CD14-positive monocyte (primary cell): ENCODE measurements around the gene TMEM140. TPM values are rescaled to one million over a fixed set of nuclear protein-coding genes. Genes with fewer than 3 reads are reported as not detected.
"Not testable (repeated sequence)": the region's sequence is repeated elsewhere in the genome, so short reads cannot be mapped to it uniquely, and the experiment has no call there.

Source experiments
- DNase-seq, 3 donors: peaks; one replicate each; pipeline ENCODE4 v3.0.0-alpha.2; 2011 to 2022
- H2AFZ ChIP-seq: 2 replicates; pipeline ENCODE4 v1.6.0; 2012; ENCODE audit warnings: mild to moderate bottlenecking, low read depth, low read length, inconsistent platforms; ENCODE audit not compliant: insufficient read depth, poor library complexity, severe bottlenecking
- H3K27ac ChIP-seq, 2 donors: 1 replicate in 1 of 2; 2 replicates in 1 of 2; pipeline ENCODE4 v1.5.1; 2012 to 2013; ENCODE audit warnings: low read length in 2 of 2, control low read depth in 1 of 2, inconsistent platforms in 1 of 2, low read depth in 1 of 2, mild to moderate bottlenecking in 1 of 2
- H3K27me3 ChIP-seq, 2 donors: one replicate each; pipeline versions ENCODE4 v1.6.0 to v1.6.1; 2011 to 2013; ENCODE audit warnings: low read length in 2 of 2; ENCODE audit not compliant: control insufficient read depth in 2 of 2, insufficient read depth in 2 of 2
- H3K36me3 ChIP-seq, 2 donors: replicated peaks in 1 of 2; 1 replicate in 1 of 2; 2 replicates in 1 of 2; pipeline versions ENCODE4 v1.5.1 to v1.6.1; 2012 to 2013; ENCODE audit warnings: low read length in 2 of 2, control low read depth in 1 of 2, inconsistent platforms in 1 of 2, mild to moderate bottlenecking in 1 of 2; ENCODE audit not compliant: insufficient read depth in 2 of 2, control insufficient read depth in 1 of 2
- H3K4me1 ChIP-seq, 2 donors: 1 replicate in 1 of 2; 2 replicates in 1 of 2; pipeline versions ENCODE4 v1.5.1 to v1.6.1; 2012 to 2013; ENCODE audit warnings: low read length in 2 of 2, control low read depth in 1 of 2, inconsistent platforms in 1 of 2, mild to moderate bottlenecking in 1 of 2, moderate library complexity in 1 of 2; ENCODE audit not compliant: insufficient read depth in 2 of 2, control insufficient read depth in 1 of 2
- H3K4me2 ChIP-seq: replicated peaks from 2 replicates; pipeline ENCODE3; 2012; ENCODE audit warnings: low read length, moderate library complexity, mild to moderate bottlenecking; ENCODE audit not compliant: poor library complexity, severe bottlenecking; ENCODE audit errors: extremely low read depth
- H3K4me3 ChIP-seq, 3 experiments: fragments of 200-600 bp in 1 of 3; sonication (generic) in 1 of 3; replicated peaks in 1 of 3; 1 replicate in 2 of 3; 2 replicates in 1 of 3; pipeline ENCODE4 v1.5.1; 2011 to 2013; ENCODE audit warnings: low read length in 3 of 3, mild to moderate bottlenecking in 3 of 3, control low read depth in 2 of 3, low read depth in 2 of 3, inconsistent platforms in 1 of 3, moderate library complexity in 1 of 3
- H3K79me2 ChIP-seq: 2 replicates; pipeline ENCODE4 v1.6.0; 2012; ENCODE audit warnings: mild to moderate bottlenecking, control low read depth, inconsistent platforms, low read length, moderate library complexity; ENCODE audit not compliant: insufficient read depth
- H3K9ac ChIP-seq: 2 replicates; pipeline ENCODE4 v1.6.0; 2017; ENCODE audit warnings: low read length, mild to moderate bottlenecking; ENCODE audit not compliant: insufficient read depth, poor library complexity, severe bottlenecking
- H3K9me3 ChIP-seq, 2 donors: replicated peaks in 1 of 2; 1 replicate in 1 of 2; 2 replicates in 1 of 2; pipeline versions ENCODE4 v1.5.1 to v1.6.1; 2012 to 2013; ENCODE audit warnings: low read length in 2 of 2, control low read depth in 1 of 2; ENCODE audit not compliant: control insufficient read depth in 1 of 2, insufficient read depth in 1 of 2
- H4K20me1 ChIP-seq: 2 replicates; pipeline ENCODE4 v1.6.0; 2012; ENCODE audit warnings: mild to moderate bottlenecking, low read length, control low read depth, moderate library complexity; ENCODE audit not compliant: insufficient read depth
- H3K27ac Mint-ChIP-seq, 7 donors: one replicate each; pipeline ENCODE4 v1.8.0; 2020; ENCODE audit warnings: mild to moderate bottlenecking in 7 of 7, mixed read lengths in 7 of 7, moderate library complexity in 6 of 7, inconsistent platforms in 2 of 7
- H3K27me3 Mint-ChIP-seq, 3 donors: one replicate each; pipeline ENCODE4 v1.8.0; 2021 to 2022; ENCODE audit warnings: low read depth in 3 of 3, mild to moderate bottlenecking in 3 of 3, mixed read lengths in 3 of 3, moderate library complexity in 3 of 3, inconsistent platforms in 1 of 3
- H3K36me3 Mint-ChIP-seq, 2 donors: one replicate each; pipeline ENCODE4 v1.8.0; 2020; ENCODE audit warnings: mixed read lengths in 2 of 2, inconsistent platforms in 1 of 2, mild to moderate bottlenecking in 1 of 2
- H3K4me1 Mint-ChIP-seq: one replicate; pipeline ENCODE4 v1.8.0; 2020; ENCODE audit warnings: mild to moderate bottlenecking, mixed read lengths
- H3K4me3 Mint-ChIP-seq, 2 donors: one replicate each; pipeline ENCODE4 v1.8.0; 2020; ENCODE audit warnings: mild to moderate bottlenecking in 2 of 2, mixed read lengths in 2 of 2, moderate library complexity in 1 of 2
- H3K9me3 Mint-ChIP-seq, 7 donors: one replicate each; pipeline ENCODE4 v1.8.0; 2020 to 2022; ENCODE audit warnings: mixed read lengths in 7 of 7, mild to moderate bottlenecking in 6 of 7, moderate library complexity in 6 of 7, inconsistent platforms in 2 of 7
- WGBS: methylation state at CpG from one replicate; pipeline ENCODE4 v1.1.5; 2013; ENCODE audit warnings: missing lambda C conversion rate; ENCODE audit not compliant: insufficient coverage; 5-methylcytosine and 5-hydroxymethylcytosine counted together
- intact Hi-C, 2 donors: fragments of 100-400 bp; cut with micrococcal nuclease; formaldehyde crosslinking; loops; one replicate each; pipeline versions ENCODE4 v1.15.0 to v1.15.1; 2023
- polyA plus RNA-seq, 3 donors: library from polyadenylated mRNA; depleted of rRNA in 1 of 3; unstranded in 2 of 3; stranded (reverse) in 1 of 3; fragments of 300-500 nt in 2 of 3; fragments of >200 nt in 1 of 3; fragmentation: Illumina TruSeq in 2 of 3; gene quantifications; 1 replicate in 2 of 3; 2 replicates in 1 of 3; pipeline ENCODE4 v1.2.3, GENCODE V29; 2012 to 2021
- TF ChIP-seq, protein P1 (sequence below): fragments of 200-600 bp; IDR thresholded peaks from one replicate; pipeline ENCODE4 v1.8.0; 2022; ENCODE audit warnings: antibody characterized with exemption, mild to moderate bottlenecking

Gene TMEM140
- polyA plus RNA-seq, 3 donors = 2.9 to 14.7 (median 10.6) TPM

DNA sequence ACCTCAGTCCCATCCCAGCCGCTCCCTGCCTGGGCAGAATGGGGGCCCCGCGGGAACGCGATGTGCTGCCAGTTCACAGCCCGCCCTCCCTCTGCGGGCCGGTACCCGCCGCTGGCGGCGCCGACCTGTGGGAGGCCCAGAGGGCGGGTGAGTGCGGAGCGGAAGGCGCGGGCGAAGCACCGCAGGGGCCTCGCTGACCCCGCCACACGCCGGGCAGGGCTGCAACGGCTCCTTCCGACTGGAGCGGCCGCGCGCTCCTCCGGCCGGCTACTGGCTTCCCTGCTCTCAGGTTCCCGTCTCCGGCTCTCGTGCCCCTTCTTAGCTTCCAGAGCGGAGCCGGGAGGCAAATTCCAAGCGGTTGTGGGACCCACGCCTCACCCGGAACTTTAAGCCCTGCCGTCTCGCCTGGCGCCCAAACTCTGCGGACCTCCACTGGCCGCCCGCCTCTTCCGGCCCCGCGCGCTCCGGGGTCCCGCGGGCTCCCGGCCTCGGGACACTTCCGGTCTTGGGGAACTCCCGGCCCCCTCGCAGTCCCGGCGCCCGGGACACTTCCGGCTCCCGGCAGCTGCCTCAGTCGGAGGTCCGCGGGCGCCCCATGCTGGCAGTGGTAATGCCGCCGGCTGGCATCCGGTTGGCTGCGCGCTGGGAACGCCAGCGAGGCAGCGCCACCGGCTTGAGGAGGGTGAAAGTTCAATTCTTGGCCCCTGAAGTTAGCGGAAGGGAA is 22.6 kb downstream of the TMEM140 start, which contains the start of gene CYREN:
Gene CYREN, minus strand, starts transcription at position 434 of the 724 bp plus-strand sequence. CDS start 1,785 bp downstream, outside the sequence.
- TF ChIP-seq, protein P1, sequence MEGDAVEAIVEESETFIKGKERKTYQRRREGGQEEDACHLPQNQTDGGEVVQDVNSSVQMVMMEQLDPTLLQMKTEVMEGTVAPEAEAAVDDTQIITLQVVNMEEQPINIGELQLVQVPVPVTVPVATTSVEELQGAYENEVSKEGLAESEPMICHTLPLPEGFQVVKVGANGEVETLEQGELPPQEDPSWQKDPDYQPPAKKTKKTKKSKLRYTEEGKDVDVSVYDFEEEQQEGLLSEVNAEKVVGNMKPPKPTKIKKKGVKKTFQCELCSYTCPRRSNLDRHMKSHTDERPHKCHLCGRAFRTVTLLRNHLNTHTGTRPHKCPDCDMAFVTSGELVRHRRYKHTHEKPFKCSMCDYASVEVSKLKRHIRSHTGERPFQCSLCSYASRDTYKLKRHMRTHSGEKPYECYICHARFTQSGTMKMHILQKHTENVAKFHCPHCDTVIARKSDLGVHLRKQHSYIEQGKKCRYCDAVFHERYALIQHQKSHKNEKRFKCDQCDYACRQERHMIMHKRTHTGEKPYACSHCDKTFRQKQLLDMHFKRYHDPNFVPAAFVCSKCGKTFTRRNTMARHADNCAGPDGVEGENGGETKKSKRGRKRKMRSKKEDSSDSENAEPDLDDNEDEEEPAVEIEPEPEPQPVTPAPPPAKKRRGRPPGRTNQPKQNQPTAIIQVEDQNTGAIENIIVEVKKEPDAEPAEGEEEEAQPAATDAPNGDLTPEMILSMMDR = peak; percentile 76
- Histone ChIP-seq H3K79me2 (peaks cover 43% of the 10 kb centered on the region), H3K4me3 (peak within 1 kb of the TSS; percentile 70 to 88 (median 70)), H3K9me3 (no peaks in the 10 kb centered on the region), H3K27me3 (no peaks in the 10 kb centered on the region), H2AFZ (peak within 1 kb of the TSS; percentile 86), H3K4me1 (peaks cover 51 to 63% of the 10 kb centered on the region in 2 donors), H3K9ac (peak within 1 kb of the TSS; percentile 98), H4K20me1 (peaks cover 28% of the 10 kb centered on the region), H3K4me2 (peak within 1 kb of the TSS; percentile 93), H3K27ac (peak within 1 kb of the TSS; percentile 95 to 96), H3K36me3 (peaks cover 20 to 21% of the 10 kb centered on the region in 2 donors)
- peak within 1 kb of the TSS; percentile 85 to 92 for H3K4me3 Mint-ChIP-seq
- DNase-seq = peak; percentile 90 to 94 (median 91)
- H3K4me1 Mint-ChIP-seq = peaks cover 58% of the 10 kb centered on the region
- intact Hi-C loops = loop anchor here (5.0 kb wide), 2 partner anchors 42 to 183 kb away; partner anchors contain the start of genes AGBL3 (in 1 of the 2) and WDR91 (in 1 of the 2)
- under 1% methylated on average over 77 of the region's 77 CpGs for WGBS
- no peaks in the 10 kb centered on the region for H3K9me3 Mint-ChIP-seq
- H3K36me3 Mint-ChIP-seq = peaks cover 33 to 36% of the 10 kb centered on the region in 2 donors
- H3K27me3 Mint-ChIP-seq = peaks cover 0 to 2% (median 1%) of the 10 kb centered on the region in 3 donors
- H3K27ac Mint-ChIP-seq = peak within 1 kb of the TSS; percentile 90 to 98 (median 96)

DNA sequence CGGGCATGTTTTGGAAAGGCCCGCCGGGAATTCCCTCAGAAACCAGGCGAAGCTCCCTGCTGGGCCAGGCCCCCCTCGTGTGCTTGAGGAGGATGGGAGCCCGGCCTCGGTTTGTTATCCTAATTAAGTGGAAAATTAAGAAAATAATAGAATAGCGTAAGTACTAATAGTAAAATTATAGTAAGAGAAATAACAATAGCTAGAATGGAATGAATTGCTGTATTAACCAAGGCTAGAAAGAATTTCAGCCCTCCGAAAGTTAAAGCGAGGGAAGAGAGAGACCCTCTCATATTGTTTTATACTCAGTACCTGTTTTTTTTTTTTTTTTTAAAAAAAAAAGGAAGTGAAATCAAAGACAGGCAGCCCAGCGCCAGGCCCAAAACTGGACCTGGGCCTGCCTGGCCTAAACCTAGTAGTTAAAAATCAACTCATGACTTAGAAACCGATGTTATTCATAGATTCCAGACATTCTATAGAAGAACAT is 23.2 kb downstream of the TMEM140 start:
- H3K4me1 Mint-ChIP-seq = peaks cover 52% of the 10 kb centered on the region
- Histone ChIP-seq H3K27ac (peak overlapping the region; percentile 95 to 96), H2AFZ (peak overlapping the region; percentile 86), H3K4me3 (peak overlapping the region; percentile 70 to 88 (median 70)), H3K79me2 (peaks cover 38% of the 10 kb centered on the region), H4K20me1 (peaks cover 21% of the 10 kb centered on the region), H3K9ac (peak overlapping the region; percentile 98), H3K36me3 (peaks cover 14 to 16% of the 10 kb centered on the region in 2 donors), H3K4me2 (peak overlapping the region; percentile 93), H3K4me1 (peaks cover 51 to 60% of the 10 kb centered on the region in 2 donors)
- WGBS = 0% methylated on average over 3 of the region's 12 CpGs
- TF ChIP-seq, protein P1 = peak; percentile 39
- H3K9me3 ChIP-seq, H3K27me3 Mint-ChIP-seq, H3K9me3 Mint-ChIP-seq, H3K27me3 ChIP-seq: not testable (repeated sequence)
- peak overlapping the region; percentile 85 to 92 for H3K4me3 Mint-ChIP-seq
- peaks cover 30 to 33% of the 10 kb centered on the region in 2 donors for H3K36me3 Mint-ChIP-seq
- DNase-seq = peak in 1 of 3 donors; percentile 15
- intact Hi-C loops = loop anchor here (5.0 kb wide), 2 partner anchors 41 to 184 kb away; partner anchors contain the start of genes AGBL3 (in 1 of the 2) and WDR91 (in 1 of the 2)
- peak overlapping the region; percentile 90 to 97 (median 94) for H3K27ac Mint-ChIP-seq

DNA sequence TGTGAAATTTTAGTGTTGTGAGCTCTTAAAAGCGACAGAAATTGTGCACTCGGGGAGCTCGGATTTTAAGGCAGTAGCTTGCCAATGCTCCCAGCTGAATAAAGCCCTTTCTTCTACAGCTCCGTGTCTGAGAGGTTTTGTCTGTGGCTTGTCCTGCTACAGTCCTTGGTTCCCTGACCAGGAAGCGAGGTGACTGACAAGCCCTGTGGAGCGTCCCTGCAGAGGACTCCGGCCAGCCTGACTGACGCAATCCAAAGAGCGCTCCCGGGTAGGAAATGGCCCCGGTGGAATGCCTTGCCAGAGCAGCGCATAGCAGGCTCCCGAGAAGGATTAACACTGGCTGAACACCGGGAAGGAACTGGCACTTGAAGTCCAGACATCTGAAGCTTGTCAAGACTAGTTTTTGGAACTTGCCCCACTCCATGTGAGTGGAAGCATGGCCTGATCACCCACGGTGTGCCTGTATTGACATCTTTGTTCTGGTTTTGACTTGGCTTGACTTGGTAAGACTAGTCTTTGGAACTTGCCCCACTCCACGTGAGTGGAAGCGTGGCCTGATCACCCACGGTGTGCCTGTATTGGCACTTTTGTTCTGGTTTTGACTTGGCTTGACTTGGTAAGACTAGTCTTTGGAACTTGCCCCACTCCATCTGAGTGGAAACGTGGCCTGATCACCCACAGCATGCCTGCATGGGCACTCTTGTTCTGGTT is 23.9 kb downstream of the TMEM140 start:
- Histone ChIP-seq H3K4me1 (peaks cover 45 to 53% of the 10 kb centered on the region in 2 donors), H3K27ac (peak overlapping the region; percentile 95 to 96), H3K79me2 (peaks cover 31% of the 10 kb centered on the region), H3K4me3 (peak overlapping the region in 1 of 3 experiments; percentile 41), H3K9ac (peak overlapping the region; percentile 12), H2AFZ (peak overlapping the region; percentile 86), H4K20me1 (peaks cover 14% of the 10 kb centered on the region), H3K4me2 (peak overlapping the region; percentile 30)
- 46% methylated on average over 14 of the region's 19 CpGs for WGBS
- intact Hi-C loops = loop anchor here (5.0 kb wide), 2 partner anchors 41 to 184 kb away; partner anchors contain the start of genes AGBL3 (in 1 of the 2) and WDR91 (in 1 of the 2)
- H3K27me3 Mint-ChIP-seq, H3K36me3 ChIP-seq, H3K27me3 ChIP-seq, H3K9me3 Mint-ChIP-seq, H3K9me3 ChIP-seq: not testable (repeated sequence)
- peak overlapping the region; percentile 46 to 85 for H3K4me3 Mint-ChIP-seq
- H3K27ac Mint-ChIP-seq = peak overlapping the region; percentile 90 to 97 (median 94)
- H3K4me1 Mint-ChIP-seq = peaks cover 45% of the 10 kb centered on the region
- H3K36me3 Mint-ChIP-seq = peaks cover 23 to 26% of the 10 kb centered on the region in 2 donors
- peak in 2 of 3 donors; percentile 35 to 47 for DNase-seq
